Measurements from ENCODE around the gene RAB11FIP3.

RAB11FIP3 gene

DNA sequence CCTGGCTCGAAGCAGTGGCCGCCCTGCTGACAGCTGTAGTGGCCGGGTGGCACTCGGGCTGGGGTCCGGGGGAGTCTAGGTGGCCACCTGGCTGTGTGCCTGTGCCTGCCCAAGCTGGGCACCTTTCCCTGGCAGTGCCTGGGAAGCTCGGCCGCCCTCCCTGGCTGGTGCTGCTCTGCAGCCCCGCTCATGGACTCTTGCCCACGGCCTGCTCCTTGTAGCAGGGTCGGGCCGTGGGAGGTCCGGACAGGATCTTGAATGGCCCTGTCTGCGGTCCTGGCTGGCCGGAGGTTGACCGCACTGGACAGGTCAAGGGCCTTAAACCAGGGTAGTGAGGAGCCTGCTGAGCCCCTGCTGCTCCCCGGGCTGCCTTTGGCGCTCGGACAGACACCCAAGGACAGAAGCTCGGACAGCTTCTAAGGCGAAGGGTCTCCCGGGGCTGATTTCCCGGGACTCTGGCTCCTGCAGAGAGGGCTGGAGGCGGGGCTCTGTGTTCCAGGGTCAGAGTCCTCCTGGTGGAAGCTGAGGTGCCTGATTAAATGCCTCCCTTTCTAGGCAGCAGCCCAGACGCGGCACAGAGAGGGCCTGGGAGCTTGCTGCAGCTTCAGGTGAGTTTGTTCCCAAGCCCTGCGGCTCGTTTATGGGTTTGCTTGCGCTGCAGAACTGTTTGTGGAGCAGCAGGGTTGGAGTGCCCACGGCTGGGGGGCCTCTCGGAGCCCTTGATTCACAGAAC lies 108.1 kb downstream of the RAB11FIP3 start:
- no peak for DNase-seq (ENCODE audit: low read depth)

DNA sequence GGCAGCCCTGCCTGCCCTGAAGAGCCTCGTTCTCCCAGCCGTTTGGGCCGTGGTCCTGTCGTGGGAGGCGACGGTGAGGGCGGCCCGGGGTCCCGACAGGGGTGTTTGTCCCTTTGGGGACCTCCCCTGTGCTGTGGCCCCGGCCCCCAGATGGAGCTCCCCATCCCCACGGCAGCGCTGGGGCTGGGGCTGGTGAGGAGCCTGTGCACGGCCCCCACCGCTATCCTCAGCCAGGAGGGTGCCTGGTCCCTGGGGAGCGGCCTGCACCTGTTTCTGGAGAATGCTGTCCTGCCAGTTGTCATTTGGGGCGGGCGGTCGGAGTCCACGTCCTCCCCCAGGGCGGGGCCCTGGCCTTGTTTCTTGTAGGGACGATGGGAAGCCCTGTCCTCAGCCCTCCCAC lies 108.7 kb downstream of the RAB11FIP3 start:
- no peak for DNase-seq (ENCODE audit: low read depth)

DNA sequence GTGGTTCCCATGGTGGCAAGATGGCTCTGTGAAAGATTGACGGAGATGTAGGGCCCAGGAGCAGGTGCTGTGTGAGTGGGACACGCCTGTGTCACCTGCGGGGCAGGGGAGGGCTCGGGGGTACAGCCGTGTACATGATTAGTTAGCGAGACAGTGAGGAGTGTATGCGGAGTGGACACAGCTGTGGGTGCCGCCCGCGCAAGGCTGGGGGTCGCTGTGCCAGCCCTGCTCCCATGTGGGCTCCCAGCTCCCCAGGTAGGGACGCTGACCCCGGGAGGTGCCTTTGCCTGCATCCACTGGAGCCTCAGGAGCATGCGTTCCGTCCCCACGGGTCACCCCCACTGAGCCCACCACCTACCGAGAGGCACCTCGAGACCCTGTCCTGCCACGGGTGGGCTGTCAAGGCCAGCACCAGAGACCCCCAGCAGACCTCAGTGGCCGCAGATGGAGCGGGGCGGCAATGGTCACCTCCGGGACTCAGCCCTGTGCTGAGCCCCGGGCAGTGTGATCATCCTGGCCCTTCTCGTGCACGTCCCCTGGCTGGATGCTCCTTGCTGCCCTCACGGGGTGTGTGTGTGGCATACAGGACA lies 109.5 kb downstream of the RAB11FIP3 start:
- DNase-seq (ENCODE audit: low read depth) = no peak

DNA sequence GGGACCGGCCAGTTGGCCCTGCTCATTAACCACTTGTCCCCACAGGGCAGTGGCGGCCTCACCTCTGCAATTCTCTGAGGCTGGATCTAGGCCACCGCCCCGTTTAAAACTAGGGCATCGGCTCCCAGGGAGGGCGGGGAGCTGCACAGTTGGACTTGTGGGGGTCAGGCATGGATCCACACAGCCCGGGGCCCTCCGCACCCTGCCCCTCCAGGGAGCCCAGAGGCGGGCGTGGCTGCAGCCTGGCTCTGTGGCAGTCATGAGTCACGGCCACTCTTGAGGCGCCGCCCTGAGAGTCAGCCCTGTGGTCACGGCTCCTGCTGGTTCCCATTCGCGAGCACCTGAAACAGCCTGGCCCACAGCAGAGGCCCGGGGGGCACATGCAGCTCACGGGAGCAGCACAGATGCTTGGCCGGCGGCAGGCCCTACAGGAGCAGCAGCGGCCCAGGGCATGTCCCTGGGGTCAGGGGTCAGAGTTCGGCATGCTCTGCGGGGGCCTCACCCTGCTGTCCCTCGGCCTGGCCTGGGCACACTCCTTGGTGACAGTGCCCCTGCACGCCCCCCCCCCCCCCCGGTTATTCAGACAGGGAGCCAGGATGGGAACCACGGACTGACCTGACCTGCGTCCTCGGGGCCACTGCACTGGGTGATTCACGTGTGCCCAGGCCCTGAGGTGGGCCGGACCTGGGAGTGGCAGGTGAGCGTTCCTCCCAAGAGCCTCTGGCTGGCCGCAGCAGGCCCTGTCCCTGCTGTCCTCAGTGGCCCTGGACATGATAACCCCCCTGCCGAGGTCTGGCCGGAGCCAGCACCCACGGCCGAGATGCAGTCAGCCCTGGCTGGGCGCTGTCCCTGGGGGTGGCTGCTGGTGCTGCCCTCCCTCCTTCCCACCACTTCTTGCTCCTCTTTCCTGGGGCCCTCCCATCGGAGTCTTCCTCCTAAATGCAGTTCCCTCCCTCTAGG lies 110.3 kb downstream of the RAB11FIP3 start:
- peak; percentile 57 for DNase-seq (ENCODE audit: low read depth)

DNA sequence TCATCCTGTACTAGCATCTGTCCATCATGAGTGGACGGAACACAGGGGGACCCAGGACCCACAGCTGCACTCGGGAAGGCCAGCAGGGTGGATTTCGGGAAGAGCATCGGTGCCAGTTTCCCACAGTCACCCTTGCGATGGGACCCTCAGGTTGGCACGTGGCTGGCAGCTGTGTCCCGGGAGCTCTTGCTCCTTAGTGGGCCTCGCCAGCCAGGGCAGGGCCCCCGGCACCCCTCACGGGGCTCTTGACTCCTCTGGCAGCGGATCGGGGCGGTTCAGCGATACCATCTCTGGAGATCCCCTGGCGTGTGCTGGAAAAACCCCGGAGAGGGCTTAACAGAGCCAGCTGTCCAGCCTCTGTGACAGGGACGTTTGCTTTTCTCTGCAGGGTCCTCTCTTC lies 111.3 kb downstream of the RAB11FIP3 start:
- no peak for DNase-seq (ENCODE audit: low read depth)

DNA sequence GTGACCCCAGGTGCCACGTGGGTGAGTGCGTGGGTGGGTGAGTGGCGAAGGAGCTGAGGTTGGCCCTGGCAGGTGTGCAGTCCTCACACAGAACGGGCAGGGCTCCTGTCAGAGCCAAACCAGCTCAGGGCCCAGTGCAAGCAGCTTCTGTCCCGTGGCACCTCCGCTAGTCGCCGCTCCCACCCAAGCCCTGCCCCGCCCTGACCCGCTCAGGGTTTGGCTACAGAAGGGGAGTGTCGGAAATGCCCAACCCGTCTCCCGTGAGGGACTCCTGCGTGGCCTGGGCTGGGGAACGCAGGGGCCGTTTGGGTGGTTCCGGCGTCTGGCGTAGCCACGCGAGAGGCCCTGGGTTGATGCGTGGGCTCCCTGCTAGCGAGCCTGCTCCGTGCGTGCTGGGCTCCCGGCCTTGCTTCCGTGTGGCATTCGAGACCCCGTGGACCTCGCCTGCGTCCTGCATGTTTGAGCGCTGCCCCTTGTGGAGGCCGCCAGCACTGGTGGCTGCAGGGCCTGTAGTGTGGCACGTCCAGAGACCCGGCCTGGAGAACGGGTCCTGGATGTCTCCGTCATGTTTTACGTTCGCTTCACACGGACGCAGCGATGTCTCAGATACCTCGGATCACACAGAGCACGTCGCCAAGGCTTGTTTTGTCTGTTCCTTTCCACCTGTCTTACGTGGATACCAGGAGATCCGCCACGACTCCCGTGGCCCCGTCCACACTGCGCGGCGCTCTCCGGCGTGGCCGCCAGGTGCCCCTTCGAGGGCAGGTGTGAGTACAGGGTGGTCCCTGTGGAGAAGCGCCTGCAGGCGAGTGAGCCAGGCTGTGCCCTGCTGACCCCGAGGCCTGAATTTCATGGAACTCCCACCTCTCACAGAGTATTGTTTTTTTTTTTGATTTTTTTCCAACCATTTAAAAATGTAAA lies 112.2 kb downstream of the RAB11FIP3 start:
- DNase-seq (ENCODE audit: low read depth) = no peak

DNA sequence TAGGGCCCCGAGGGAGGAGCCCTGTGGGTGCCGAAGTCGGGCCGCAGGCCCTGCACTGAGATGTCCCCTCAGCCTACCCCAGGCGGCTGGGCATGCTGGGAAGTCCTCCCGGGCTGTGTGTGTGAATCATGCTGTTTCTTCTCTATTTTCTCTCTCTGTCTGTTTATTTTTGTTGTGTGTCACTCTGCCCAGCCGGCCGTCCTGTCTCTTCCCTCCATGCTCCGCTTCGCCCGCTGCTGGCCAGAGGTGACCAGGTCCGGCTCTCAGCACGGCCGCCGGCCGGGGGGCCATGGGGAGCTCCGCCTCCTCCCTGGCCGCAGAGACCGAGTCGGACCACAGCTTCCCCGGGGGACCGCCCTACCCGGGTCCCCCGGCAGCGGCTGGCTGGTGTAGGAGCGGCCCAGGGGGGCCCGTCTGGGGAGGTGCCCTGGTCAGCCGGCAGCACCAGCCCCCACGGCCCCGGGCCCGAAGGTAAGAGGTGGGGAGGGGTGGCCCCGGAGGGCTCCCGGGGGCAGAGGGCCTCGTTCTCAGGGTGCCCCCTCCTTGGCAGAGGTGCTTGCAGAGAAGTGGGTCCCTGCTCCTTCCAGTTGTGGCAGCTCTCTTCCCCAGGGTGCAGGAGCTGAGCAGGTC lies 114.6 kb downstream of the RAB11FIP3 start:
- DNase-seq (ENCODE audit: low read depth) = no peak

DNA sequence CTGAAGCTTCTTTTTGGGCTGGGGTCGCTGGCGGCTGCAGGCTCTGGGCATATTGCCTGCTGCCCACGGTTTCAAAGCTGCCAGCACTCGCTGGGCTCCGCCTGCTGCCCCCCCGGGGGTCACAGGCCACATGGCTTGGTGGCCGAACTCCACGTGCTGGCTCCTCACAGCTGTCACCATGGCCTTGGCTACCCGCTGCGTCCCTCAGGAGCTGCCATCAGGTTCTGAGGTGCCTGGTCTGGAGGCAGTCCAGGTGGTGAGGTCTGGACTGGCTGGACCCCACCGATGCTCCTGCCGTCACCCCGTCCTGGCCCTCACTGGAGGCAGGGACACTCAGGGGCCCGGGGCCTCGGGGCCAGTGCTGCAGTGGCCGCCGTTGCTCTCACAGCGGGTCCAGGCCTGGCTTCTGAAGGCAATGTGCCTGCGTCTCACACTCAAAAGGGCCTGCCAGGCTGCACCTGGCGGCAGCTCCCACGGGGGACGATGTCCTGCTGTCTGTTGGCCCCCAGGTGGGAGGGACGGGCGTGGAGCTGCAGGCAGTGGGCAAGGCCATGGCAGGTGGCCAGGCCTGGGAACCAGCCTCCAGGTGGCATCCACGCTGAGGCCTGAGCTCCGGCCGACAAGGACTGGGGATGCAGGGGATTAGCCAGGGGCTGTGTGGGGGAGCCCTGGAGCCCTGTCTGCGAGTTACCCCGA lies 115.3 kb downstream of the RAB11FIP3 start:
- no peak for DNase-seq (ENCODE audit: low read depth)

DNA sequence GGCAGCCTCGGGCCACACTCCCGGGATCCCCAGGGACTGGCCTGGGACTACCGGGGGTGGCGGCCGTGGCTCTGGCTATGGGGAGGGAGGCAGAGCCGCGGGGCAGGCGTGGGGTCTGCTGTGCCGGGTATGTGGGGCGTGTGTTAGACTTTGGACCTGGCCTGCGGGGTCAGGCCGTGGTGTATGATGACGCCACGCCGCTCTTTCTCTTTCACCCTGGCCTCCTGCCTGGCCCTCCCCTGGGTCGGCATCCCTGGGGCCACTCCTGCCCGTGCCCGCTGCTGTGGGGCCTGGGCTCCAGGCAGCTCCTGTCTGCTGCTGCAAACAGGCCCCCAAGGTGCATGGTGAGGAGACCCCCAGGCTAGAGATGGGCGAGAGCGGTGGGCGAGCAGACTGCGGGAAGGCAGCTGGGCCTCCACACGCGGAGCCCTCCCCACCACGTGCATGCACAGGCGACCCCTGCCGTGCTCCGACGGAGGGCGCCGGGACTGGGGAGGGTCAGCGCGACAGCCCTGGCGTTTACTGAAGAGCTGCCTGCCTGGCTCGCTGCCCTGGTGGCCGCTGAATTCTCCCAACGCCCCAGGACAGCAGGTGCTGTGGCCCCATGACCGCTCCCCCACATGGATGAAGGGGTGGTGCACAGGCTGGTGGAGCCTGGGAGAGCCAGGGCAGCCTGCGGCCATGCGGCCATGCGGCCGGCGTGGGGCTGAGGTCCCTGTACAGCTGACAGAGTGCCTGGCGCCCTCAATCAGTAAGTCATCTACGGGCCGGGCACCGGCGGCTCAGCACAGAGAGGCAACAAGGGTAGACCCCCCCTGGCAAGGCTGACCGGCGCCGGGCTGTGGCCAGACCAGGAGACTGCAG lies 118.1 kb downstream of the RAB11FIP3 start:
- DNase-seq (ENCODE audit: low read depth) = no peak

DNA sequence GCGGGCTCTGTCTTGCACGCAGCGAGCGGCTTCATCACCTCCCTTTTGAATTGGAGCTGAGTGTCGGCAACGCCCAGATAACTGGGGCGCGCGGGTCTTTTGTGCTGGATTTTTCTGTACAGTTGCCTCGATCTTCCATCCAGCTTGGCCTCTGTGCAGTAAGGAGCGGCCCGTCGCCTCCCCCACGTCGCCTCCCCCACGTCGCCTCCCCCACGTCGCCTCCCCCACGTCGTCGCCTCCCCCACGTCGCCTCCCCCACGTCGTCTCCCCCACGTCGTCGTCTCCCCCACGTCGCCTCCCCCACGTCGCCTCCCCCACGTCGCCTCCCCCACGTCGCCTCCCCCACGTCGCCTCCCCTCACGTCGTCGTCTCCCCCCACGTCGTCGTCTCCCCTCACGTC lies 119.1 kb downstream of the RAB11FIP3 start:
- no peak for DNase-seq (ENCODE audit: low read depth)

DNA sequence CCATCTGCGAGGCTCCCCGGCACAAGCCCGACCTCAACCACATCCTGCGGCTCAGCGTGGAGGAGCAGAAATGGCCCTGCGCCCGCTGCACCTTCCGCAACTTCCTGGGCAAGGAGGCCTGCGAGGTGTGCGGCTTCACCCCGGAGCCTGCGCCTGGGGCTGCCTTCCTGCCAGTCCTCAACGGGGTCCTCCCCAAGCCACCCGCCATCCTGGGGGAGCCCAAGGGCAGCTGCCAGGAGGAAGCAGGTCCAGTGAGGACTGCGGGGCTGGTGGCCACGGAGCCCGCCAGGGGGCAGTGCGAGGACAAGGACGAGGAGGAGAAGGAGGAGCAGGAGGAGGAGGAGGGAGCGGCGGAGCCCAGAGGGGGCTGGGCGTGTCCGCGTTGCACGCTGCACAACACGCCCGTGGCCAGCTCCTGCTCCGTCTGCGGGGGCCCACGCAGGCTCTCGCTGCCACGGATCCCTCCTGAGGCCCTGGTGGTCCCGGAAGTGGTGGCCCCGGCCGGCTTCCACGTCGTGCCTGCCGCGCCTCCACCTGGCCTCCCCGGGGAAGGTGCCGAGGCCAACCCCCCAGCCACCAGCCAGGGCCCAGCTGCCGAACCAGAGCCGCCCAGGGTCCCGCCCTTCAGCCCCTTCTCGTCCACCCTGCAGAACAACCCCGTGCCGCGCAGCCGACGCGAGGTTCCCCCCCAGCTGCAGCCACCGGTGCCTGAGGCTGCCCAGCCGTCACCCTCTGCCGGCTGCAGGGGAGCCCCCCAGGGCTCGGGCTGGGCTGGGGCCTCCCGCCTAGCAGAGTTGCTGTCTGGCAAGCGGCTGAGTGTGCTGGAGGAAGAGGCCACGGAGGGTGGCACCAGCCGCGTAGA lies 121.7 kb downstream of the RAB11FIP3 start:
- no peak for DNase-seq (ENCODE audit: low read depth)

DNA sequence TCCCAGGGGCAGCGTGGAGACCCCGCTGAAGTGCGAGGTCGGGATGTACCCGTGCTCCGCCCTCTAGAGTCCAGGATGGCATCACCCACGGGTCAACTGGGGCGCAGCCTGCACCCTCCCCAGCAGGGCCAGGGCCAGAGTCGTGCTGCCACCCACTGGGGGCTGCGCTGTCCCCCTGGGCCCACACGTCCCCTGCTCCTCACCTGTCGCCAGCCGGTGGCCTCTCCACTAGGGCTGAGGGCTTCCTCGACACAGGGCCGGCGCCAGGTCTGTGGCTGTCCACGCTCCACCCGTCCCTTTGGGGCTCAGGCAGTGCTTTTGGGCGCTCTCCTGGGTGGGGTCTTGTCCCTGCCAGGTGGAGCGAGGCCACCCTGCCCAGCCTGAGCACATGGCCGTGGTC lies 123.1 kb downstream of the RAB11FIP3 start:
- no peak for DNase-seq (ENCODE audit: low read depth)

DNA sequence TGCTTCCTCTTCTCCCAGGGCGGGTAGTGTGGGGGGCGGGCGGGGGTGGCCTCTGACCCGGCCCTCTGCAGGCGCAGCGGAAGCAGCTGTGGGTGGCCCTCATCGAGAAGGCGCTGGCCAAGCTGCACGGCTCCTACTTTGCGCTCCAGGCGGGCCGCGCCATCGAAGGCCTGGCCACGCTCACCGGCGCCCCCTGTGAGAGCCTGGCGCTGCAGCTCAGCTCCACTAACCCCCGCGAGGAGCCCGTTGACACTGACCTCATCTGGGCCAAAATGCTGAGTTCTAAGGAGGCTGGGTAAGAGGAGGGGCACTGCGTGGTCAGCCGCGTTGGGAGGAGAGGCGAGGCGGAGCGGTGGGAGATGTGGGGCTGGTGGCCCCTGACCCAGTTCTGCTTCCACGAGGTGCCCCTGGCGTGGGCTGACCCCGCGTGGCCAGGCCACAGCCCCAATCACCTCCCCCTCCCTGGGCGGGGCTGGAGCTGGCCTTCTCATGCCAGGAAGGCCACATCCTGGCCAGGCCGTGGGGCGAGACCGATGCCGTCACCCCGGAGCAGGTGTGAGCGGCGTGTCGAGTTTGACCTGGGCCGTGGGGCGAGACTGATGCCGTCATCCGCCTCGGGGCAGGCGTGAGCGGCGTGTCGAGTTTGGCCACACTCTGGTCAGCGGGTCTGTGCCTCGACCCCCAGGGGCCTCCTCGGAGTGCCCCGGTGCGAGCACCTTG lies 124.3 kb downstream of the RAB11FIP3 start:
- no peak for DNase-seq (ENCODE audit: low read depth)

DNA sequence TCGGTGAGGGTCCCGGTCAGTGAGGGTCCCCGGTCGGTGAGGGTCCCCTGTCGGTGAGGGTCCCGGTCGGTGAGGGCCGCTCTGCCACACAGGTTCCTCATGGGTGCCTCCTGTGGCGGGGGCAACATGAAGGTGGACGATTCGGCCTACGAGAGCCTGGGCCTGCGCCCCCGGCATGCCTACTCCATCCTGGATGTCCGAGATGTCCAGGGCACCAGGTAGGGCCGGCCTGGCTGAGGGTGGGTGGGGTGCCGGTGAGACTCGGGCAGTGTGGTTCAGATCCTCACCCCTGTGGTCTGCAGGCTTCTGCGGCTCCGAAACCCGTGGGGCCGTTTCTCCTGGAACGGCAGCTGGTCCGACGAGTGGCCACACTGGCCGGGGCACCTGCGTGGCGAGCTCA lies 125.8 kb downstream of the RAB11FIP3 start:
- no peak for DNase-seq (ENCODE audit: low read depth)

DNA sequence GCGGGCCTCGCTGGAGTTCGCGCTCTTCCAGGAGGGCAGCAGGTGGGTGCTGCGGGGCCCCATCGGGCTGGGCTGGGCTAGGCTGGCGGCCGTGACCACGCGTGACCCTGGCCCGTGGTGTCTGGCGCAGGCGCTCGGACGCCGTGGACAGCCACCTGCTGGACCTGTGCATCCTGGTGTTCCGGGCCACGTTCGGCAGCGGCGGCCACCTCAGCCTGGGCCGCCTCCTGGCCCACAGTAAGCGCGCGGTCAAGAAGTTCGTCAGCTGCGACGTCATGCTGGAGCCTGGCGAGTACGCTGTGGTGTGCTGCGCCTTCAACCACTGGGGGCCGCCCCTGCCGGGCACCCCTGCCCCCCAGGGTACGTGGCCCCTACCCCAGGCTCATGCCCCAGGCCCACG lies 126.7 kb downstream of the RAB11FIP3 start:
- DNase-seq (ENCODE audit: low read depth) = no peak

DNA sequence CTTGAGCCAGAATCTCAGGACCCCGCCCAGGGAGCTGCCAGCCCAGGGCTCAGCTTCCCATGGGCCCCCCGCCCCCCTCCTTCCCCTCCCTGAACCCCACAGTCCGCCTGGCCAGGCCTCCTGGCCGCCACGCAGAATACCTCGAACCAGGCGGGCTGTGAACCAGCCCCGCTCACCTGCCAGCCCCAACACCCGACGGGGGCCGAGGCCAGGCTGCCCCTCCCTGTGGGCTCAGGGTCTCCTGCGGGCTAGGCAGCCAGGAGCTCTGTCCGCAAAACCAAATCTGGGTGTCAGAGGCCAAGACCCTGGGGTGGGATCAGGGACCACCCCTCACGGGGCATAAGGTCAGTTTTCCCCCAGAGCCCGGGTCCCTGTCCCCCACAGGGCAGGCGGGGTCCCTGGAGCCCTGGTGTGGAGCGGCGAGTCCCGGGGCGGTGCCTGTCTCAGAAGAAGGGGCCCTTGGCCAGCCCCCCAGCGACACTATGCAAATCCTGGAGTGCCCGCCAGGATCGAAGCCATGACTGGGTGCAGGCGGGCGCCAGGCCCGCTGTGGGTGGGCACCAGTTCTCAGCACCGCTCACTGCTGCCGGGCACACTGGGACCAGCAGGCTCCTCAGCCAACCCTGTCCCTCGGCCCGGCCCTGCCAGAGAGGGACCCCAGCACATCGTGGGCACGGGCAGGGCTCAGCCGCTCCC lies 128.3 kb downstream of the RAB11FIP3 start:
- no peak for DNase-seq (ENCODE audit: low read depth)

DNA sequence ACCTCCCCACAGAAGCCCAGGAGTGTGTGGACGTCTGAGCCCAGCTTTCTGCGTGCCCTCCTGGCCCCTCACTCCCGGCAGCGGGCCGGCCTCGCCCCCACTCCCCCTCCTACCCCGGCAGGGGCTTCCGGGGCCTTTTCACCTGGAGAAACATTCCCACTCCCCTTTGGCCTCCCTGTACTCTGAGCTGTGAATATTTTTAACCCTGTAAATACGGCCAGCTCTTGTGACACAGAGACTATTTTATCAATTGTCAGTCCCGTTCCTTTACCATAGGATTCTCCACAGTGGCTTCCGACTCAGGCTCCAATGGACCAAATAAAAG lies 128.8 kb downstream of the RAB11FIP3 start:
- no peak for DNase-seq (ENCODE audit: low read depth)
